Stimulated activated CD8-positive, alpha-beta memory T cell treated with anti-CD3 and anti-CD28 coated beads, Interleukin-4, amount 100 ng/mL, for 4 hours (primary cell): ENCODE measurements around the gene NTN1.

Experiments used
- DNase-seq, 2 donors: peaks; one replicate each; pipeline ENCODE4 v3.0.0-alpha.2; 2020; ENCODE audit warnings: low read depth in 2 of 2, low spot score in 1 of 2

Gene NTN1

DNA sequence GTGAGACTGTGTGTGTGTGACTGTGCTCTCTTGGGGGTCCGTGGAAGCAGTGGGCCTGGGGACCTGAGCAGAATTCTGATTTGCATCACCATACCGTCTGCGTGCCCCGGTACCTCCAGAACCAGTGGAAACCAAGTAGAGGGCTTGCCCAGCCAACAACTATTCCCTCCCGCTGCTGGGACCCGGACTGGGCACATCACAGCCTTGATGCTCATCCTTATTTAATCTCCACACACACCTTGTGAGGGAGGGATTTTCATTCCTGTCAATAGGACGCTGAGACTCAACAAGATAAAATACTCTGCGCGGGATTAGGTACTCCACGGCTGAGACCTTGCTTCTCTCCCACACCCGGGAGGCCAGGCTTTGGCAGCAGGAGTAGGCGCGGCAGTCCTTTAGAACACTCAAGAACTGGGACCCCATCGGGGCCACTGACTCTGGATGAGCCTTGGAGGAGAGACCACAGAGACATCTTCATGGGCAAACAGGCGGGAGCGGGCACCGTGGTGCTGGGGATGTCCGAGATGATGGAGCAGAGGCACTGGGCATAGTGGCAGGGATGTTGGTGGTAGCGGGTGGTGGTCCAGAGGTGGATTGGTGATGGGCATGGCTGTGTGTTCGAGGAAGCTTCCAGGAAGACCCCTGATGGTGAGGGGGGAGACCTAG, 208.0 kb downstream of the NTN1 start:
- DNase-seq, result no peak

- no peak for DNase-seq
Observed at GRCh38 chr17:9229826-9230201, 208.5 kb downstream of the NTN1 start.

DNA sequence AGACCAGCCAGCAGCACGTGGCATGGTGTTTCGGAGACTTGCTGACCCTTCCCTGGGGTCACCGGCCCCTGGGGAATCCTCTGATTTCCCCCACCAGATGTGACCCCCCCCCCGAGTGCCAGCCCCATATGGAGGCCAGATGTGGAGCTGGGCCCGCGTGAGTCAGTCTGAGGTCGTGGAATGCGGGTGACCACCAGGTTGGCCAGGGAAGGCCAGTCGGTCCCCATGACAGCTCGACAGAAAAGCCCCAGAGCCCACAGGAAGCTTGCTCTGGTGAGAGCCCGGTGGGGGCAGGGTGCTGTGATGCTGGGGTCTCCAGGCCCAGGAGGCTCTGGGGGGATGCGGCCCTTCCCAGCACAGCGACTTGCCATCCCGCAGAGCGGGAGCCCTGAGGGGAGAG, 209.0 kb downstream of the NTN1 start:
- no peak for DNase-seq

- no peak for DNase-seq
Observed at GRCh38 chr17:9230861-9231260, 209.6 kb downstream of the NTN1 start.

GRCh38 chr17:9231449-9232154, 210.3 kb downstream of the NTN1 start:
- no peak for DNase-seq

DNA sequence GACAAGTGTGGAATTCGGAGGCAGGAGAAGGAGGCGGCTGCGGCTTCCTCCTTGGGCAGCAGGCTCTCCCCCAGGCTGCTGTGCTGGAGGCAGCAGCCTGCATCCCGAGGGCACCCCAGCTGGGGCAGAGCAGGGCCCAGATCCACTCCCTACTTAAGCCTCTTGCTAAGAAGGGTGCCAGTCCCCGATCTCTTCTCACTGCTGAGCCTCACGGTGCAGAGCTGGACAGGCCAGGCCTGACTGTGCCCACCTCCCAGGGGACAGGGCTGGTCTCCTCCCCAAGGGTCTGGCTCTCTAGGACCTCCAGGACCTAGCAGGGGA, 210.8 kb downstream of the NTN1 start:
- no peak for DNase-seq

GRCh38 chr17:9232591-9233270, 211.4 kb downstream of the NTN1 start:
- DNase-seq, result no peak

DNA sequence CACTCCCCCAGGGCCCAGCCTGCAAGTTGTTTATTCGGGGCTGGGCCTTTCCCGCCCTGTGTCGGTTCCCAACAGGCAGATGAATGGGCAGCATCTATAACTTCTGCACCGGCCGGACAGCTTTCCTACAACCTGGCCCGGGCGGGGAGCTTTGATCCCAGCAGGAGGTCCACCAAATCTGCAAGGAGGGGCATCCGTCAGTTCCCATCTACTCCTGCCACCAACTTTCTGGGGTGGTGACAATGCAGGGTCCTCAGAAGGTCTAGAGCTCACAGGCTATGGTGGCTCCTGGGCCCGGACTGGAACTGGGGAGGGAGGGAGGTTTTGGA, 211.9 kb downstream of the NTN1 start:
- no peak for DNase-seq

GRCh38 chr17:9233761-9234160, 212.5 kb downstream of the NTN1 start:
- DNase-seq, result no peak

DNA sequence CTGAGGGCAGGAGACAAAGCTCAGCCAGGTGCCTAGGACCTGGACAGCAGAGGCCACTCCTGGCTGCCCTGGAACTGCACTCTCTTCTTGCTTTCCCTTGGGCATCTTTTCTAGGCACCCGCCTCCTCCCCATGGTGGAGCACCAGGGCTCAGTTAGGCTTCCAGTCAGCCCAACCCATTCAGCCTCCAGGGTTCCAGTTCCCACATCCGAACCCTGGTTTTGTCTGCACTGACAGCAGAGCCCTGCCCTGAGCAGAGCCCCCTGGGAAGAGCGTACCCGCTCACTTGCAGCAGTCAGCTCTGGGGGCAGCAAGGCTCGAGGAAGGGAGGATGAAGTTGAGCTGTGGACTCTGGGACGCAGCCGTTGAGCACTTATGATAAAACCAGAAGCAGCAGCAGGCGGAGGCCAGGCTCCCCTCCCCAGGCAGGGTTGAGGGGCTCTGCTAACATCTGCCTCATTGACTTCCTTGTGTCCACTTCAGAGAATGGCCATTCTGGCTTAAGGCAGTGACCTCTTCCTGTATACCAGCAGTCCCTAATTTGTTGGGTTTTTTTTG, 213.2 kb downstream of the NTN1 start:
- no peak for DNase-seq

DNA sequence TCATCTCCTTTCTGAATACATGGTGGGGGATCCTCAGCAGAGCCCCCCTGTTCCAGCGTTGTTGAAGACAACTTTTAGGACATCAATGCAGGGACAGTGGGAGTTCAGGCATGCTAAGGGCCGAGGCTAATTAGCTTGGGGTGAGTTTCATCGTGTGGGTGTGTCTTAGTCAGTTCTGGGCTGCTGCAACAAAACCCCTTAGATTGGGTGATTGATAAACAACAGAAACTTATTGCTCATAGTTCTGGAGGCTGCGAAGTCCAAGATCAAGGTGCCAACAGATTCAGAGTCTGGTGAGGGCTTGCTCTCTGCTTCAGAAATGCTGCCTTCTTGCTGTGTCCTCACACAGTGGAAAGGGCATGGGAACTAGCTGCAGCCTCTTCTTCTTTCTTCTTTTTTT, 214.0 kb downstream of the NTN1 start:
- DNase-seq, result no peak

DNA sequence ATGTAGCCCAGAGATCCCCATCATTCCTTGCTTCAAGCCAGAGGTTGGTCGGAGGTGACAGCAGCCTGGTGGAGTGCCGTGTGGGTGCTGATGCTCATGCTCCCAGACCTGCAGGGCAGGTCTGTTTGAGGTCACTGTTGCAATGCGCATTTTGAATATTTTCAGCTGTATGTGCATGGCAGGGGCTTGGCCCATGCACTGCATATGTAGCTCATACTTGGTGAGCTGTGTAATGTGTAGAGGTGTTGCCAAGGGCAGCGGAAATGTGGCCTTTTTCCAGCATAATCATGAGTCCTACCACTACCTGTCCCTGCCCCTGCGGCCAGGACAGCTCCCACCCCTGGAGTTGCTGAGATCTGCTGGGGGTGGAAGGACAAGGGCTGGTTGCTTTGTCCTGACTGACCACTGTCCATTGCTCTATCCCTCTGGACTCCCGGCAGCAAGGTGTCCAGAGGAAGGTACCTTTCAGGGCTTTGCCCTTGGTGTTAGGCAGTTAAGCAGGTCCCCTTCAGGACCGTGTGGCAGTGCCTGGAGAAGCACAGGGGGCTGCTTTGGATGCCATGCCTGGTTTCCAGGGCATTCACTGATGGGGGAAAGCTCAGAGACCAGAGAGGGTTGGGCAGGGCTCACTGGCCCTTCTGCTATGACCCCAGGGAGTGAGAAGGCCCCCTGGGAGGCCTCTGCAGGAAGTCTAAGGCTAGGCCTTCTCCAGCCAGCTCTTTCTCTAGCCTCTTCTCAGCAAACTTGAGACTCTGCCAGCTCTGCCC, 215.2 kb downstream of the NTN1 start:
- no peak for DNase-seq

DNA sequence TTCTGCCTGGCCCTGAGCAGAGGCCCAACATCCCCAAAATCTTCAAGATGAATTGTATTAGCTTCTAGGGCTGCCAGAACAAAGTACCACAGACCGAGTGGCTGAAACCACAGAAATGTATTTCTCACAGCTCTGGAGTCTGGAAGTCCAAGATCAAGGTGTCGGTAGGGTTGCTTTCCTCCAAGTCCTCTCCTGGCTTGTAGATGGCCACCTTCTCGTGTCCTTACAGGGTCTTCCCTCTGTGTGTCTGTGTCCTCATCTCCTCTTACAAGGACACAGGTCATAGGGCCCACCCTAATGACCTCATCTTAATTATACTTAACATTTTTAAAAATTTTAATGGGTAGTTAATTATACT, 215.7 kb downstream of the NTN1 start:
- DNase-seq, result no peak

GRCh38 chr17:9237661-9238301, 216.5 kb downstream of the NTN1 start:
- no peak for DNase-seq

GRCh38 chr17:9238340-9239245, 217.3 kb downstream of the NTN1 start:
- no peak for DNase-seq

DNA sequence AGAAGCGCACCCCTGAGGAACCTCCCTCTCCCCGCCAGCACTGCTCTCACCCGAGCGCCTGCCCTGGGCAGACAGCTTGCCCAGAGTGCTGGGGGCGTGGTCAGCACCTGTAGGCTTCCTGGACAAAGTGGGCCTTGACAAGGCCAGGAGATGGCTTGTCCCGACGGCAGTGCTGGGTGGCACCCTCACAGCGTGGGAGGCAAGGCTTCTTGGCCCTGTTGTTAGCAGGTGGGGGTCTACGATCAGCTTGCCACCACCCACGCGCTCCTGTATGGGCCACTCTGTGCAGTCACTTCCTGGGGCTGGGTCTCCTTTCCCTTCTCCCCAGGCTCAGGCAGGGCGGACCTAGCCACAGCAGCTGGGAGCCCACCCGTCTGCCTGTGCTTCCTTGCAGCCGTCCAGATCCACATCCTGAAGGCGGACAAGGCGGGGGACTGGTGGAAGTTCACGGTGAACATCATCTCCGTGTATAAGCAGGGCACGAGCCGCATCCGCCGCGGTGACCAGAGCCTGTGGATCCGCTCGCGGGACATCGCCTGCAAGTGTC, 218.0 kb downstream of the NTN1 start:
- peak in 1 of 2 donors; percentile 4 for DNase-seq

- peak; percentile 18 to 38 for DNase-seq
Observed at GRCh38 chr17:9239793-9240658, 218.7 kb downstream of the NTN1 start.

GRCh38 chr17:9240659-9241370, 219.5 kb downstream of the NTN1 start:
- no peak for DNase-seq

GRCh38 chr17:9241371-9241712, 220.0 kb downstream of the NTN1 start:
- no peak for DNase-seq
